Type B pancreatic cell (in vitro differentiated cells): ENCODE results near the gene PSEN1. TPM values are rescaled to one million over a fixed set of nuclear protein-coding genes. Genes with fewer than 3 reads are reported as not detected.
A peak's percentile ranks its signal among the peaks of the same experiment; 100 is the strongest.

ENCODE experiments used
- DNase-seq: peaks from one replicate; pipeline ENCODE4 v3.0.0; 2021; ENCODE audit warnings: mixed read lengths; ENCODE audit not compliant: unreplicated experiment; ENCODE audit errors: extremely low spot score
- H3K27ac Mint-ChIP-seq: 2 replicates; pipeline ENCODE4 v1.8.0; 2021; ENCODE audit warnings: mild to moderate bottlenecking, mixed read lengths
- H3K27me3 Mint-ChIP-seq: 2 replicates; pipeline ENCODE4 v1.8.0; 2021; ENCODE audit warnings: mixed read lengths
- H3K36me3 Mint-ChIP-seq: 2 replicates; pipeline ENCODE4 v1.8.0; 2021; ENCODE audit warnings: mixed read lengths
- H3K4me1 Mint-ChIP-seq: one replicate; pipeline ENCODE4 v1.8.0; 2021; ENCODE audit warnings: mixed read lengths; ENCODE audit not compliant: unreplicated experiment
- H3K4me3 Mint-ChIP-seq: 2 replicates; pipeline ENCODE4 v1.8.0; 2021; ENCODE audit warnings: mild to moderate bottlenecking, mixed read lengths
- H3K9me3 Mint-ChIP-seq: 2 replicates; pipeline ENCODE4 v1.8.0; 2021; ENCODE audit warnings: mixed read lengths
- CTCF ChIP-seq: fragments of 200-600 bp; sonication (generic); conservative IDR thresholded peaks from 2 replicates; pipeline ENCODE4 v1.5.0; 2021; ENCODE audit warnings: antibody characterized with exemption, mild to moderate bottlenecking
- total RNA-seq: library from RNA; stranded (reverse); gene quantifications from 2 replicates; pipeline ENCODE4 v1.2.1, GENCODE V29; 2021; ENCODE audit warnings: low replicate concordance

PSEN1 gene
- total RNA-seq, 1 donor from 2014 or later = 58.9 TPM

GRCh38 chr14:73243748-73244147 lies 107.4 kb downstream of the PSEN1 start:
- no peaks in the 10 kb centered on the region for H3K9me3 Mint-ChIP-seq
- no peaks in the 10 kb centered on the region for H3K36me3 Mint-ChIP-seq
- H3K4me1 Mint-ChIP-seq = peaks cover 8% of the 10 kb centered on the region
- no peak overlapping the region for H3K27ac Mint-ChIP-seq
- peaks cover 61% of the 10 kb centered on the region for H3K27me3 Mint-ChIP-seq
- H3K4me3 Mint-ChIP-seq = no peak overlapping the region
- no peak for DNase-seq
- TF ChIP-seq CTCF = no peak

- H3K4me3 Mint-ChIP-seq = peak overlapping the region; percentile 67
- no peaks in the 10 kb centered on the region for H3K36me3 Mint-ChIP-seq
- TF ChIP-seq CTCF = no peak
- H3K4me1 Mint-ChIP-seq = no peaks in the 10 kb centered on the region
- H3K27ac Mint-ChIP-seq = no peak overlapping the region
- peaks cover 53% of the 10 kb centered on the region for H3K27me3 Mint-ChIP-seq
- H3K9me3 Mint-ChIP-seq = no peaks in the 10 kb centered on the region
- no peak for DNase-seq
Measured at GRCh38 chr14:73244541-73245290, 108.4 kb downstream of the PSEN1 start.

GRCh38 chr14:73245480-73246325 lies 109.4 kb downstream of the PSEN1 start:
- Mint-ChIP-seq H3K9me3 (no peaks in the 10 kb centered on the region), H3K4me3 (peak overlapping the region; percentile 67), H3K27me3 (peaks cover 46% of the 10 kb centered on the region), H3K27ac (no peak overlapping the region), H3K36me3 (no peaks in the 10 kb centered on the region), H3K4me1 (no peaks in the 10 kb centered on the region)
- DNase-seq = no peak
- no peak for TF ChIP-seq CTCF

GRCh38 chr14:73246387-73247150 lies 110.3 kb downstream of the PSEN1 start:
- no peaks in the 10 kb centered on the region for H3K4me1 Mint-ChIP-seq
- no peak for DNase-seq
- H3K36me3 Mint-ChIP-seq = no peaks in the 10 kb centered on the region
- H3K9me3 Mint-ChIP-seq = no peaks in the 10 kb centered on the region
- H3K27ac Mint-ChIP-seq = no peak overlapping the region
- H3K27me3 Mint-ChIP-seq = peaks cover 37% of the 10 kb centered on the region
- no peak for TF ChIP-seq CTCF
- peak overlapping the region; percentile 58 for H3K4me3 Mint-ChIP-seq

GRCh38 chr14:73248108-73248868 lies 112.0 kb downstream of the PSEN1 start:
- no peak overlapping the region for H3K4me3 Mint-ChIP-seq
- no peaks in the 10 kb centered on the region for H3K36me3 Mint-ChIP-seq
- H3K9me3 Mint-ChIP-seq = no peaks in the 10 kb centered on the region
- no peak for DNase-seq
- H3K4me1 Mint-ChIP-seq = no peaks in the 10 kb centered on the region
- peaks cover 24% of the 10 kb centered on the region for H3K27me3 Mint-ChIP-seq
- no peak for TF ChIP-seq CTCF
- H3K27ac Mint-ChIP-seq = no peak overlapping the region
